ENCODE results near the gene CLEC4E.
"Not testable (repeated sequence)": the region's sequence is repeated elsewhere in the genome, so short reads cannot be mapped to it uniquely, and the experiment has no call there.

CLEC4E gene

GRCh38 chr12:8540831-8541230, at the start of gene CLEC4E:
Gene CLEC4E (minus strand): TSS chr12:8540905. CDS start chr12:8540797, 108 bp downstream.
- not testable (repeated sequence) for DNase-seq (ENCODE audit: low read depth in 2 of 2)

- DNase-seq (ENCODE audit: low read depth in 2 of 2), result no peak
These were observed 49.0 kb upstream of the CLEC4E start for GRCh38 chr12:8589679-8590078.

GRCh38 chr12:8584478-8584877, 43.8 kb upstream of the CLEC4E start:
- not testable (repeated sequence) for DNase-seq (ENCODE audit: low read depth in 2 of 2)

- no peak for DNase-seq (ENCODE audit: low read depth in 2 of 2)
These were observed 43.3 kb upstream of the CLEC4E start for GRCh38 chr12:8584004-8584403.

GRCh38 chr12:8581098-8581784, 40.5 kb upstream of the CLEC4E start:
- DNase-seq (ENCODE audit: low read depth in 2 of 2), result no peak

- no peak for DNase-seq (ENCODE audit: low read depth in 2 of 2)
These were observed 37.2 kb upstream of the CLEC4E start for GRCh38 chr12:8577879-8578278.

- no peak for DNase-seq (ENCODE audit: low read depth in 2 of 2)
These were observed 31.8 kb upstream of the CLEC4E start for GRCh38 chr12:8572507-8572906.

- DNase-seq (ENCODE audit: low read depth in 2 of 2), result no peak
These were observed 25.8 kb upstream of the CLEC4E start for GRCh38 chr12:8566525-8566924.

GRCh38 chr12:8566052-8566451, 25.3 kb upstream of the CLEC4E start:
- not testable (repeated sequence) for DNase-seq (ENCODE audit: low read depth in 2 of 2)

GRCh38 chr12:8564656-8565055, 24.0 kb upstream of the CLEC4E start:
- no peak for DNase-seq (ENCODE audit: low read depth in 2 of 2)

GRCh38 chr12:8563356-8563755, 22.7 kb upstream of the CLEC4E start:
- DNase-seq (ENCODE audit: low read depth in 2 of 2), result no peak

GRCh38 chr12:8562310-8562709, 21.6 kb upstream of the CLEC4E start:
- no peak for DNase-seq (ENCODE audit: low read depth in 2 of 2)

GRCh38 chr12:8561011-8561410, 20.3 kb upstream of the CLEC4E start:
- DNase-seq (ENCODE audit: low read depth in 2 of 2), result no peak

- no peak for DNase-seq (ENCODE audit: low read depth in 2 of 2)
These were observed 19.0 kb upstream of the CLEC4E start for GRCh38 chr12:8559676-8560075.

GRCh38 chr12:8556531-8557097, 15.9 kb upstream of the CLEC4E start:
- DNase-seq (ENCODE audit: low read depth in 2 of 2), result no peak

GRCh38 chr12:8554451-8555195, 13.9 kb upstream of the CLEC4E start:
- DNase-seq (ENCODE audit: low read depth in 2 of 2), result no peak

- DNase-seq (ENCODE audit: low read depth in 2 of 2), result no peak
These were observed 12.5 kb upstream of the CLEC4E start for GRCh38 chr12:8553088-8553627.

- no peak for DNase-seq (ENCODE audit: low read depth in 2 of 2)
These were observed 8.7 kb upstream of the CLEC4E start for GRCh38 chr12:8549381-8549780.

- no peak for DNase-seq (ENCODE audit: low read depth in 2 of 2)
These were observed 7.5 kb upstream of the CLEC4E start for GRCh38 chr12:8548192-8548591.

GRCh38 chr12:8547645-8548044, 6.9 kb upstream of the CLEC4E start:
- DNase-seq (ENCODE audit: low read depth in 2 of 2), result no peak

GRCh38 chr12:8546591-8546990, 5.9 kb upstream of the CLEC4E start:
- DNase-seq (ENCODE audit: low read depth in 2 of 2), result no peak

- peak; percentile 36 to 72 for DNase-seq (ENCODE audit: low read depth in 2 of 2)
These were observed 3.6 kb upstream of the CLEC4E start for GRCh38 chr12:8544295-8544694.

GRCh38 chr12:8541562-8541961, 857 bp upstream of the CLEC4E start:
- DNase-seq (ENCODE audit: low read depth in 2 of 2), result no peak
